GM18868 (cell line): Measurements from ENCODE around the gene ZCCHC7.
A peak's percentile ranks its signal among the peaks of the same experiment; 100 is the strongest.
"Not testable (repeated sequence)": the region's sequence is repeated elsewhere in the genome, so short reads cannot be mapped to it uniquely, and the experiment has no call there.

Source experiments
- ATAC-seq: cut with Tn5 transposase; IDR thresholded peaks from one replicate; pipeline ENCODE4 v1.9.1; 2021; ENCODE audit warnings: mild to moderate bottlenecking, moderate library complexity; ENCODE audit not compliant: unreplicated experiment

Gene ZCCHC7

GRCh38 chr9:37167456-37168047 is 47.2 kb downstream of the ZCCHC7 start:
- ATAC-seq, result no peak

GRCh38 chr9:37172557-37172956 is 52.2 kb downstream of the ZCCHC7 start:
- no peak for ATAC-seq

GRCh38 chr9:37174247-37174646 is 53.9 kb downstream of the ZCCHC7 start:
- no peak for ATAC-seq

GRCh38 chr9:37178742-37179141 is 58.4 kb downstream of the ZCCHC7 start:
- ATAC-seq, result no peak

- no peak for ATAC-seq
Observed at GRCh38 chr9:37179576-37179975, 59.2 kb downstream of the ZCCHC7 start.

- ATAC-seq, result no peak
Observed at GRCh38 chr9:37180138-37180537, 59.8 kb downstream of the ZCCHC7 start.

GRCh38 chr9:37182718-37183117 is 62.3 kb downstream of the ZCCHC7 start:
- ATAC-seq, result no peak

- no peak for ATAC-seq
Observed at GRCh38 chr9:37184905-37185867, 64.8 kb downstream of the ZCCHC7 start.

- ATAC-seq, result peak; percentile 44
Observed at GRCh38 chr9:37187292-37187691, 66.9 kb downstream of the ZCCHC7 start.

GRCh38 chr9:37187713-37188439 is 67.5 kb downstream of the ZCCHC7 start:
- ATAC-seq, result peak; percentile 68

- ATAC-seq, result not testable (repeated sequence)
Observed at GRCh38 chr9:37190739-37191138, 70.4 kb downstream of the ZCCHC7 start.

- ATAC-seq, result no peak
Observed at GRCh38 chr9:37191403-37192089, 71.2 kb downstream of the ZCCHC7 start.

- ATAC-seq, result no peak
Observed at GRCh38 chr9:37192803-37193202, 72.4 kb downstream of the ZCCHC7 start.

GRCh38 chr9:37197158-37198038 is 77.0 kb downstream of the ZCCHC7 start:
- peak; percentile 62 for ATAC-seq

- no peak for ATAC-seq
Observed at GRCh38 chr9:37198039-37198729, 77.8 kb downstream of the ZCCHC7 start.

GRCh38 chr9:37198831-37199230 is 78.5 kb downstream of the ZCCHC7 start:
- no peak for ATAC-seq

- no peak for ATAC-seq
Observed at GRCh38 chr9:37200433-37201005, 80.1 kb downstream of the ZCCHC7 start.

GRCh38 chr9:37201581-37201980 is 81.2 kb downstream of the ZCCHC7 start:
- ATAC-seq, result no peak

- ATAC-seq, result no peak
Observed at GRCh38 chr9:37202091-37202490, 81.7 kb downstream of the ZCCHC7 start.
